Endodermal cell (in vitro differentiated cells): ENCODE data around the gene LACRT. TPM values are rescaled to one million over a fixed set of nuclear protein-coding genes. Genes with fewer than 3 reads are reported as not detected.
A peak's percentile ranks its signal among the peaks of the same experiment; 100 is the strongest.

Experiments
- DNase-seq: peaks from one replicate; pipeline ENCODE4 v3.0.0-alpha.2; 2017
- H3K27ac ChIP-seq: 2 replicates; pipeline ENCODE4 v1.5.1; 2013; ENCODE audit warnings: mild to moderate bottlenecking, low read depth, low read length, moderate library complexity
- H3K27me3 ChIP-seq: 2 replicates; pipeline ENCODE4 v1.6.1; 2013; ENCODE audit warnings: mild to moderate bottlenecking, low read length, moderate library complexity; ENCODE audit not compliant: insufficient read depth, control insufficient read depth, poor library complexity, severe bottlenecking
- H3K36me3 ChIP-seq: 2 replicates; pipeline ENCODE4 v1.7.0; 2013; ENCODE audit warnings: mild to moderate bottlenecking, low read length, moderate library complexity; ENCODE audit not compliant: control insufficient read depth, insufficient read depth
- H3K4me1 ChIP-seq: one replicate; pipeline ENCODE4 v1.7.0; 2013; ENCODE audit warnings: low read length; ENCODE audit not compliant: control insufficient read depth, insufficient read depth
- H3K4me3 ChIP-seq: 2 replicates; pipeline ENCODE4 v1.5.1; 2013; ENCODE audit warnings: mild to moderate bottlenecking, low read length, moderate library complexity
- H3K9ac ChIP-seq: 2 replicates; pipeline ENCODE4 v1.6.1; 2013; ENCODE audit warnings: mild to moderate bottlenecking, low read length, moderate library complexity; ENCODE audit not compliant: poor library complexity, severe bottlenecking; ENCODE audit errors: extremely low read depth
- H3K9me3 ChIP-seq: 2 replicates; pipeline ENCODE4 v1.6.1; 2013; ENCODE audit warnings: mild to moderate bottlenecking, low read length, moderate library complexity; ENCODE audit not compliant: control insufficient read depth
- H3K27ac Mint-ChIP-seq: 2 replicates; pipeline ENCODE4 v1.8.0; 2020; ENCODE audit warnings: mixed read lengths
- H3K27me3 Mint-ChIP-seq: 2 replicates; pipeline ENCODE4 v1.8.0; 2021; ENCODE audit warnings: mild to moderate bottlenecking, mixed read lengths; ENCODE audit not compliant: insufficient read depth
- H3K36me3 Mint-ChIP-seq: 2 replicates; pipeline ENCODE4 v1.8.0; 2020; ENCODE audit warnings: low read depth, mixed read lengths
- H3K4me1 Mint-ChIP-seq: 2 replicates; pipeline ENCODE4 v1.8.0; 2020; ENCODE audit warnings: mixed read lengths
- H3K4me3 Mint-ChIP-seq: 2 replicates; pipeline ENCODE4 v1.8.0; 2020; ENCODE audit warnings: mild to moderate bottlenecking, moderate library complexity, mixed read lengths
- H3K9me3 Mint-ChIP-seq: 2 replicates; pipeline ENCODE4 v1.8.0; 2020; ENCODE audit warnings: mild to moderate bottlenecking, mixed read lengths
- CTCF ChIP-seq: fragments of 200-600 bp; sonication (generic); conservative IDR thresholded peaks from 2 replicates; pipeline ENCODE4 v1.5.0; 2021; ENCODE audit warnings: antibody characterized with exemption, mild to moderate bottlenecking
- WGBS, 2 experiments: methylation state at CpG; one replicate each; pipeline versions ENCODE4 v1.1.5 to v1.1.7; 2013; ENCODE audit warnings: missing lambda C conversion rate in 2 of 2, mixed read lengths in 1 of 2; ENCODE audit not compliant: insufficient coverage in 1 of 2, insufficient read length in 1 of 2; 5-methylcytosine and 5-hydroxymethylcytosine counted together
- total RNA-seq, 2 donors: library from RNA; stranded (reverse); fragmentation: NEBNext Ultra II Directional in 1 of 2; extraction: Animal tissue kit (Norgen Biotek cat#: 25700) in 1 of 2; gene quantifications; 2 replicates in 1 of 2; 3 replicates in 1 of 2; pipeline ENCODE4 v1.2.1, GENCODE V29; 2021

LACRT gene
- total RNA-seq, 2 donors from 2014 or later, result not detected

DNA sequence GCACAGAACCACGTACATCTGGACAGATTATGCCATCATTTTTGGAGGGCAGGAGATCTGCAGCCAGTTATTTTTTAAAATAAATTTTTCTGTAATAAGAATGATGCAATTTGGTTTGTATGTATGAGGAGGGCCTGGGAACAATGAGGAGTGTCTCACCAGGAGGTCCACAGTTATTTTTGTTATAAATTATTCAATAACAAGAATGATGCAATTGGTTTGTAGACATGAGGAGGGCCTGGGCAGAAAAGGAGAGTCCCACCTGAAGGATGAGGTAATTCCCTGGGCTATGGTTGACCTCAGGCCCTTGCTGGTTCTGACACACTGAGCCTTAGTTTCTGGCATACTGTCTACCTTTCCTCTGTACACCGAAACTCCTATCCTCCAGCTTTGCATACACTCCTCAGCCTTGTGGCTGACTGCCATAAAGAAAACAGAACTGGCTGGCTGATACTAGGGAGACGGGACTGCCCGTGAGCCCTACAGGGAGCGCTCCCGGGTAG lies 22.5 kb upstream of the LACRT start:
- Histone ChIP-seq H3K36me3 (no peaks in the 10 kb centered on the region), H3K9ac (no peak overlapping the region), H3K9me3 (no peaks in the 10 kb centered on the region), H3K4me3 (no peak overlapping the region), H3K4me1 (no peaks in the 10 kb centered on the region), H3K27ac (no peak overlapping the region), H3K27me3 (peaks cover 32% of the 10 kb centered on the region)
- Mint-ChIP-seq H3K4me3 (no peak overlapping the region), H3K27me3 (peaks cover 23% of the 10 kb centered on the region), H3K27ac (no peak overlapping the region), H3K9me3 (peaks cover 2% of the 10 kb centered on the region), H3K36me3 (no peaks in the 10 kb centered on the region), H3K4me1 (peaks cover 6% of the 10 kb centered on the region)
- TF ChIP-seq CTCF, result peak; percentile 14
- WGBS, 2 experiments, result 90 to 100% methylated on average over 1 to 6 of the region's 6 CpGs
- no peak for DNase-seq

DNA sequence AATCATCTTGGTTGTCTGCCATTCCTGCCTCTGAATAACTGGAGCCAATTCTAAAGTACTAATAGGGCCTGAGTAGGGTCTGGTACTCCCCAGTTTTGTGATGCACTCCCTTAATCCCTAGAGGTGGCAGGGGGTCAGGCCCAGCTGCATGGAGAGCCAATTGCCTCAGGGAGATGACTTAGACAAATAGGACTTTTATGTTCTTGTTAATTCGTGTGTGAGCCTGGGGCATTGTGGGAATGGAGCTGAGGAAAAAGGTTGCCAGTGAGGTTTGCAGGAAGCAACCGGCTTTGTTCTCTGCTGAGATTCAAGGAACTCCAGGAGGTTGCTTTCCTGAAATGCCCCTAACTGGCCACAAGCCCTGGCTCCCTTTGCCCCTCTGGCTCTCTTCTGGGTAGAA lies 20.2 kb upstream of the LACRT start:
- Histone ChIP-seq H3K36me3 (no peaks in the 10 kb centered on the region), H3K27ac (no peak overlapping the region), H3K9ac (no peak overlapping the region), H3K27me3 (peaks cover 54% of the 10 kb centered on the region), H3K4me1 (no peaks in the 10 kb centered on the region), H3K4me3 (no peak overlapping the region), H3K9me3 (no peaks in the 10 kb centered on the region)
- no peak overlapping the region for H3K4me3 Mint-ChIP-seq
- no peak overlapping the region for H3K27ac Mint-ChIP-seq
- H3K36me3 Mint-ChIP-seq, result no peaks in the 10 kb centered on the region
- peaks cover 22% of the 10 kb centered on the region for H3K27me3 Mint-ChIP-seq
- peaks cover 6% of the 10 kb centered on the region for H3K4me1 Mint-ChIP-seq
- 52 to 55% methylated on average over 2 of the region's 2 CpGs for WGBS, 2 experiments
- no peak for TF ChIP-seq CTCF
- no peak for DNase-seq
- peaks cover 1% of the 10 kb centered on the region for H3K9me3 Mint-ChIP-seq

- Mint-ChIP-seq H3K27me3 (peaks cover 15% of the 10 kb centered on the region), H3K4me1 (peaks cover under 1% of the 10 kb centered on the region), H3K36me3 (no peaks in the 10 kb centered on the region), H3K4me3 (no peak overlapping the region), H3K9me3 (no peaks in the 10 kb centered on the region), H3K27ac (no peak overlapping the region)
- Histone ChIP-seq H3K36me3 (no peaks in the 10 kb centered on the region), H3K4me3 (no peak overlapping the region), H3K4me1 (no peaks in the 10 kb centered on the region), H3K27me3 (peaks cover 73% of the 10 kb centered on the region), H3K9me3 (no peaks in the 10 kb centered on the region), H3K9ac (no peak overlapping the region), H3K27ac (no peak overlapping the region)
- no peak for TF ChIP-seq CTCF
- DNase-seq, result no peak
- WGBS, 2 experiments, result 77 to 85% methylated on average over 9 of the region's 9 CpGs
Observed at GRCh38 chr12:54653025-54653424, 18.3 kb upstream of the LACRT start.
